Stimulated activated CD8-positive, alpha-beta memory T cell treated with anti-CD3 and anti-CD28 coated beads, Interleukin-2, amount 100 ng/mL, for 48 hours (primary cell): ENCODE measurements around the gene TMEM91.
"Not testable (repeated sequence)": the region's sequence is repeated elsewhere in the genome, so short reads cannot be mapped to it uniquely, and the experiment has no call there.

Source experiments
- DNase-seq, 2 donors: peaks; one replicate each; pipeline ENCODE4 v3.0.0-alpha.2; 2020; ENCODE audit warnings: low read depth in 2 of 2

TMEM91 gene

DNA sequence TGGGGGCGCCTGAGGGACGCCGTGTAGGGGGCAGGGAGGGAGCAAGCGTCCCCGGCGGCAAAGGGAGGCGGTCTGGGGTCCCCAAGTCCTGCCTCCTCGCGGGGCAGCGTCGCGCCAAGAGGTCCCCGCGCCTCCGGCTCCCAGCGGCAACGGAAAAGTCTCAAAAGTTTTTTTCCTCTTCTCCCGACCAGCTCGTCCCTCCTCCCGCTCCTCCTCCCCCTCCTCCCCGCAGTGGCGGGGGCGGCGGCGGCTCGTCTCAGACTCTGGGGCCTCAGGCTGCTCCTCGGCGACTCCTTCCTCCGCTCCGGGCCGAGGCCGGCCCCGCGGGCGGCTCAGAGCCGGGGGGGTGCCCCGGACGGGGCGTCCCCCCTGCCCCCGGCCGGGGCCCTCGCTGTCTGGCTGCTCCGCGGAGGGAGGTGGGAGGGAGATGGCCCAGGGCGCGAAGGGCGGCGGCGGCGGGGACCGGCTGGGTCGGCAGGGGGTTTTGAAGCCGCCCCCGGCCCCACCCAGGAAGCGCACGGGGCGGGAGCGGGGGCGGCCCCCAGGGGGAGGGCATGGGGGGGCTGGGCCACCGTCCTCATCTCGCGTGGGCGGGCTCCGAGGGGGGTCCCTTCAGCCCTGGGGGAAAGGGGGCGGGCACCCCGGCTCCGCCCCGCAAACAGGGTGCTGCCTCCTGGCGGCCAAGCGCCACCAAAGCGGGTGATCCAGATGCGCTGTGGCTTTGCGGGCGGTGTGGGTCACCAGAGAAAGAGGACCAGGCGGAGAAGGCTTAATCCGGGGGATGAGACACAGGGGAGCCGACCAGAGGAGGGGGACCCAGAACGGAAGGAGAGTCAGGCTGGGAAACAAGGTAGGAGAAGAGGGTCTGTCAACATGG lies 22.6 kb upstream of the TMEM91 start, which contains the start of gene TGFB1:
TSS of gene TGFB1 (minus strand) at position 457 of the 877 bp plus-strand sequence. CDS start 878 bp downstream, outside the sequence.
- peak; percentile 82 to 89 for DNase-seq

DNA sequence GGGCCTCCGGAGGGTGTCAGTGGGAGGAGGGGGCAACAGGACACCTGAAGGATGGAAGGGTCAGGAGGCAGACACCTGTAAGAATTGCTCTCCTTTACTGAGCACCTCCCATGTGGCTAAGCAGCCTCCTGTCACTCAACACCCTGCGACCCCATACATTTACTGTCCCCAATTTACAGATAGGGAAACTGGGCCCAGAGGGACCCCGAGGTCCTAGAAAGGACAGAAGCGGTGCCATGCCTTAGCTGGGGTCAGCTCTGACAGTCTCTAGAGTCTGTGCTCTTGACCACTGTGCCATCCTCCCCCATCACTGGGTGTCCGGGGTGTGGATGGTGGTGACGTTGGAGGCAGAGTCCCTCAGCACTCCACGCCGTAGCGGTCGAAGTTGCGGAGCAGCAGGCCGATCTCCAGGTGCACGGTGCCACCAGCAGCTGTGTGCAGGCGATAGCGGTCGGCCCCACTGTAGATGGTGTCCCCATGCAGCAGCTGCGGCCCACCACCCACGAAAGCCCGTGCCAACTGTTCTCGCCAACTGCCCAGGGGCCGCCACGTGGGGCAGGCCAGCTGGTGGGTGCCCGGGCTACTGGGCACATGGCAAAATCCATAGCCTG lies 21.9 kb upstream of the TMEM91 start:
- DNase-seq = no peak

DNA sequence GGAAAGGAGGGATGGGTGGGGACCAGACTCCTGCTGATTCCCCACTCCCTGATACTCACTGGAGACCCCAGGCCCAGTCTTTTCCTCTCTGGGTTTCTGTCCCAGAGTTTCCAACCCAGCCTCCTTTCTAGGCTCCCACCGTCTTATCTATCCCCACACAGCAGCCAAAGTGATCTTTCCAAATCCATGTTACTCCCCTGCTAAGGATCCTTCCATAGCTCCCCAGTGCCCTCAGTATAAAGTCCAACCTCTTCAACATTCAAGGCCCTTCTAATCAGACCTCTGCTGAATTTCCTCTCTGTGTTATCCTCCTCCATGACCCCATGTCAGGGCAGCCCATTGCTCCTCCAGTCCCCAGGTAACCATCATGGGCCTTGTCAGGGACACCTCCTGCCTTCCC lies 21.3 kb upstream of the TMEM91 start:
- DNase-seq = no peak

DNA sequence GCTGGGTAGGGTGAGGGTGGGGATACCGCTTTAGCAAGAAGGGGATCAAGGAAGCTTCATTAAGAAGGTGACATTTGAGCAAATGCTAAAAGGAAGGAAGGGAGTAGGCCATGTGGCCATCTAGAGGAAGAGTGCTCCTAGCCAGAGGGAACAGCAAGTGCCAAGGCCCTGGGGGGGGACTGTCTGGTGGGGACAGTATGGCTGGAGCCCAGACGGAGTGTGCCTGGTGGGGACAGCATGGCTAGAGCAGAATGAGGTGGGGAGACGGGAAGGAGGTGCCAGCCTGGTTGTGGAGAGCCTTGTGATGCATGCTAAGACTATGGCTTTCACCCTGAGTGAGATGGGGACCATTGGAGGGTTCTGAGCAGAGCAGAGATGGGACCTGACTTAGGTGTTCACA lies 20.5 kb upstream of the TMEM91 start:
- no peak for DNase-seq

DNA sequence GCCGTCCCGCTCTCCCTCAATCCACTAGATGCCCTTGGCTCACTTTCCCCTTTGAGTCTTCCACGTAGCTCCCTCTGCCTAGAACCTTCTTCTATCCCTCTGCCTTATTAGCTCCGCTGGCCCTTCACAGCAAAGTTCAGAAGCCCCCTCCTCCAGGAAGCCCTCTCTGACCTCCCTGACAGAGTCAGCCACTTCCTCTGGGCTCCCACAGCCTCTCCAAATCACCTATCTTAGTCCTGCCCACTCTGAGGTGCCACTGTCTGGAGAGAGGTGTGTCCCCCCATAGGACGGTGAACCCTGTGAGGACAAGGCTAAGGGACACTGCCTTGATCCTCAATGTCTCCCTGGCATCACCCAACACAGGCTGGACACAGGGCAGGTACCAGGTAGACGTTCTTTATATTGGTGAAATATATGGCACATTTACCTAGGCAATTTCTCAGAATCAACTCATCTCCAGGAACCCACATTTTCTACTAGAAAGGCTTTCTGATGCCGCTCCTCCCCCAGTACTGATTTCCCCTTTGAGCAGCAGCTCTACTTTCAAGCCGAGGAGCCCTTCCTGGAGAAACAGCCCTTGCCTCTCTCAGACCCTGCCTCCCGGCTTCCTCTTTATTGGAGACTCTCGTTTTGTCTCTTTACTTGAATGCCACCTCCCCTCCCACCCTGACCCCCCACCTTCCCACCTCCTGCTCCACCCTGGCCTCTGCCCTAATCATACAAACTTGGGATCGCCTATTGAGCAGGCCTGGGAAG lies 19.2 kb upstream of the TMEM91 start:
- DNase-seq = no peak

DNA sequence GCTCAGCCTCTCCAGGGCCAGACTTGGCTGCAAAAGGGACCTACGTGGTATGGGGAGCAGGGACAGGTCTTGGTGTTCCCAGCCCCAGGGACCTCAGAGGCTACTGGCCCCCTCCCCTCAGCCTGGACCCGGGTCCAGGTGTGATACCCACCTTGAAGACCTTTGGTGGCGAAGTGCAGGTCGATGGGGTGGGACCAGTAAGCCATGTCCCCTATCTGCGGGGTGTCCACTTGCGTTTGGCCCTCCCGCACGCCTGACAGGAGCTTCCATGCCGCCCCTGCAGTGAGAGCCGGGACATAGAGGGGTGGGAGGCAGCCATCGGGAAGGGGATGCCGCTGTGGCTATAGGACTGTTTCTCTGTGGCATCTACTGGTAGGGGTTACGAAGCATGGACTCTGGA lies 18.6 kb upstream of the TMEM91 start:
- no peak for DNase-seq

DNA sequence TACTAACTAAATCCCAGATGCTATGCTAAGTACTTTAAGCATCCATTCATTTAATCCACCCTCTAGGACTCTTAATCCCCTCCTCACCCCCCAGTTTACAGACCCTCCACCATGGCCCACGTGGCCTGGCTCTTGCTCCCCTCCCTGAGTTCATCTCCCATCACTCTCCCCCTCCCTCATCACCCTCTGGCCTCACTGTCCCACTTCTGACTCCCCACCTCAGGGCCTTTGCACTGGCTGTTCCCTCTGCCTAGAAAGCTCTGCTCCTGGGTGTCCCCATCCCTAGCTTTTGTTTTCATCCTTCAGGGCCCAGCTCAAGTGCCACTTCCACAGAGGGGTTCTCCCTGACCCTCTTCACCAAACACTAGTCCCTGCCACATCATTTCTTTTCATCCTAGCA lies 16.6 kb upstream of the TMEM91 start:
- DNase-seq = no peak

DNA sequence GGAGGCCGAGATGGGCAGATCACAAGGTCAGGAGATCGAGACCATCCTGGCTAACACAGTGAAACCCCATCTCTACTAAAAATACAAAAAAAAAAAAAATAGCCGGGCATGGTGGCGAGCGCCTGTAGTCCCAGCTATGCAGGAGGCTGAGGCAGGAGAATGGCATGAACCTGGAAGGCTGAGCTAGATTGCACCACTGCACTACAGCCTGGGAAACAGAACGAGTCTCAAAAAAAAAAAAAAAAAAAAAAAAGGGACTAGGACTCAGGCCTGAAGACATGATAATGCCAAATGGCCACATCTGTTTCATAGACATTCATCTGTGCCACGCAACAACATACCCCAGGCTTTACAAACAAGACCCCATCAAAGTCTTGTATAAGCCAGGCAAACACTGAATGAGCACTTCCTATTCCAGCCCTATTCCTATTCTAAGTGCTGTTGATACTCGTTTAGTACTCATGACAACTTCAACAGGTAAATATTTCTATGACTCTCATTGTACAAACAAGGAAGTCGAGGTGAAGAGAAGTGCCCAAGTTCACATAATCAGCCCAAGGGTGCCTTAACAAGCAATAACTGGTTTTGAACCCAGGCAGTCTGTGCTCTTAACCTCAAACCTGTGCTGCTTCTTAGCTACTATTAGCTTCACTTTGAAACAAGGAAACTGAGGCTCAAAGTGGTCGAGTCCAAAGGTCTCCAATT lies 14.0 kb upstream of the TMEM91 start:
- no peak for DNase-seq

DNA sequence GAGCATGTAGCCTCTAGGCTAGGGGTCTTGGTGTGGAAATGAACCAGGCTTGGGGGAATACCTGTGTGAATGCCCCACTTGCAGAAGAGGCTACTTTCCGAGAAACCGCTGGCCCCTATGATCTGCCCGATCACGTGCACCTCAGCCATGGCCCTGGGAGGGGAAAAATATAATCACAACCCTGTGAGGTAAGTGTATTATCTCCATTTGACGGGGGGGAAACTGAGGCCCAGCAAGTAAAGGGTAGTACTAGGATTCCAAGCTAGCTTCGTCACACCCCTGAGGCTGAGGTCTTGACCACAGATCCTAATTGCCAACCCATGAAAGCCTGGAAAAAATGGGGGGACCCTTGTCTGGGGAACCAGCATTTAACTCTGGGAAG lies 13.0 kb upstream of the TMEM91 start:
- no peak for DNase-seq

DNA sequence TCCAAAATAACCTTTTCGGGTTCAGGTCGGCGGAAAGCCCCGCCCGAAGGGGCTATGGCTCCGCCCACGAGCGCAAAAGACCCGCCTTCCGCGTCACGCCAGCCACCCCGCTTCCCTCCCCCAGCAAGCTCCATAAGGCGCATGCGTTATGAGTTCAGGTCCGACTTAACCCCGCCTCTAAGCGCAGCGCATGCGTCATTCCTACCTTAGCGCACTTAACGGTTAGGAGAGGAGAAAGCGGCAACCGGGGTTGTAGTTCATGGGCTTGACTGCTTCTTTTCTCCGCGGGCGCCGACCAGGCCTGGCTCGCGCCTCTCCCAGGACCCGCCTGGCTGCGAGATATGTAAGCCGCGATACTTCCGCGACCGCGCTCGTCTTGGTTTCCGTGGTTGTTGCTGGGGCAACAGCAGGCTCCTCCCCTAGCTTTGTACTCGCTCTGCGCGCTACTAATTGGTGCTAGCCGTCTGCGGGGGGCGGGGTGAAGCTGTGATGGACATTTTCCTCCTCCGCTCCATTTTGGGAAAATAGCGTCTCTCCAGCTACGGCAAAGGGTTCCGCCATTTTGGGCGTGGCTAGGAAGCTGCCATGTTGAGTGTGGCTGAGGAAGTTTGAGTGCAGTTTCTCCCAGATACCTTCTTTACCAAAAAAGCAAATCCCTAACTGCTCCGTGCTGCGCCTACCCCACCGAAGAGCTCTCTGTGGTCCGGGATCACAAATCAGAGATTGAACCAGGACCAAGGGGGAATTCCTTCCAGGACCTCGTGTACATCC lies 12.4 kb upstream of the TMEM91 start, which contains the start of gene B9D2:
TSS of gene B9D2 (minus strand) at position 397 of the 771 bp plus-strand sequence. CDS start 630 bp downstream, outside the sequence.
- DNase-seq = peak; percentile 92 to 96

DNA sequence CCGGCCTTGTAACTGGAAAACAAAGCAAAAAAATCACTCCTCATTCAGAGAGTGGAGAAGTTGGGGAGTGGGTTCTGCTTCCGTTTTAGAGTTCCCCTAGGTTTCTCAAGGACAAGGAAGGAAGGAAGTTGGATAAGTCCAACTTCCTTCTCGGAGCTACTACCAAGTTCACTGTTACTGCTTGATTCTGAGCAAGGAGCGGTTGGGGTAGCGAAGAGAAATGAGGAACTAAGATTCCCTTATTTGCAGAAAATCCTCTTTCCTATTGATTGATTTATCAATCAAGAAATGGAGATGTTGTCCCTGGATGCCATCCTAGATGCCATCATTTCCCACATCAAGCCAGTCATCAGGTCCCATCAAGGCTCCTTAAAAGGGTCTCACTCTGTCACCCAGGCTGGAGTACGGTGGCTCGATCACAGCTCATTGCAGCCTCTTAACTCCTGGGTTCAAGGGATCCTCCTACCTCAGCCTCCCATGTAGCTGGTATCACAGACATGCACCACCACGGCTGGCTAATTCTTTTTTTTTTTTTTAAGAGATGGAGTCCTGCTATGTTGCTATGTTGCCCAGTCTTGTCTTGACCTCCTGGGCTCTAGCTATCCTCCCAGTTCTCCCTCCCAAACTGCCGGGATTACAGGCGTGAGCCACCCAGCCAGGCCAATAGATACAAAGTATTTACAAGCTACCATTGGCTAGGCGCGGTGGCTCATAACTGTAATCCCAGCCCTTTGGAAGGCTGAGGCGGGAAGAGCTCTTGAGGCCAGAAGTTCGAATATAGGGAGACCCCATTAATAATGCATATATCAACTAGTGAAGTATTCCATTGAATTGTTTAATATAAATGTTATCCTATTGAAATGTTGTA lies 11.6 kb upstream of the TMEM91 start:
- no peak for DNase-seq

DNA sequence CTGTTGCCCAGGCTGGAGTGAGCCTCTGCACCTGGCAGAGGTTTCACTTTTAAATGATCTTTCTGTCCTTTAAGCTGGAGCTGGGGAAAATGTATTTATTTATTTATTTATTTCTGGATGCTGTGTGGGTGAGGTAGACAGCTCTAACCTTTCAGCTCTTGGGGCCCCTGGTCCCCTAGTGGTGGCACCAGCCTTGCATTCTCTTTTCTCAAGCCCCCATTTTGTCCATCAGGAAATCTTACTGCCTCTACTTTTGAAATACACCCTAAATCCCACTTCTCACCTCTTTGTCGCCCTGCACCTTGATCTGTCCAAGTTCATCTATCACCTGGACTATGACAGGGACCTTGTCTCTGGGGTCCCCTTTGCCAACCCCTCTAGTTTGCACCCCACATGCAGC lies 10.2 kb upstream of the TMEM91 start:
- no peak for DNase-seq

DNA sequence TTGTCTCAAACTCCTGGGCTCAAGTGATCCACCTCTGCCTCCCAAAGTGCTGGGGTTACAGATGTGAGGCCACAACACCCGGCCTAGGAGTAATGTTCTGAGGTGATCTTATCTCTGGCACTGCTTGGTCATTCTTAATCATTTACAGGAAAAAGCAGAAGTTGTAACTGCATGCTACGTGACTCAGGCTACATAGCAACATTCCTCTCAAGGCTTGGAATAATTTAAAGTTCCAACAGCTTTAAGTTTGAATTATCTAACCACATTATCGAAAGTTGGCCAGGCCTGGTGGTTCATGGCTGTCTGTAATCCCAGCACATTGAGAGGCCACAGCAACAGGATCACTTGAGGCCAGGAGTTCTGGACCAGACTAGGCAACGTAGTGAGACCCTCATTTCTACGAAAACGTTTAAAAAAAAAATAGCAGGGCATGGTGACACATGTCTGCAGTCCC lies 8.5 kb upstream of the TMEM91 start:
- DNase-seq = no peak

DNA sequence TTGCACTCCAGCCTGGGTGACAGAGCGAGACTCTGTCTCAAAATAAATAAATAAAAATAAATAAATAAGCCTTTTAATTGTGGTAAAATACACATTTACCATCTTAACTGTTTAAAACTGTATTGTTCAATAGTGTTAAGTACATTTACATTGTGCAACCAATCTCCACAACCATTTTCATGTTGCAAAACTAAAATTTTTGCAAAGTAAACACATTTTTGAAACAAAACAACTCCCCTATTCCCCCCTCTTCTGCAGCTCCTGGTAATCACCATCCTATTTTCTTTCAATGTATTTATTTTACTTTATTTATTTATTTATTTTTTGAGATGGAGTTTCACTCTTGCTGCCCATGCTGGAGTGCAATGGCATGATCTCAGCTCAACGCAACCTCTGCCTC lies 6.6 kb upstream of the TMEM91 start:
- DNase-seq = no peak

DNA sequence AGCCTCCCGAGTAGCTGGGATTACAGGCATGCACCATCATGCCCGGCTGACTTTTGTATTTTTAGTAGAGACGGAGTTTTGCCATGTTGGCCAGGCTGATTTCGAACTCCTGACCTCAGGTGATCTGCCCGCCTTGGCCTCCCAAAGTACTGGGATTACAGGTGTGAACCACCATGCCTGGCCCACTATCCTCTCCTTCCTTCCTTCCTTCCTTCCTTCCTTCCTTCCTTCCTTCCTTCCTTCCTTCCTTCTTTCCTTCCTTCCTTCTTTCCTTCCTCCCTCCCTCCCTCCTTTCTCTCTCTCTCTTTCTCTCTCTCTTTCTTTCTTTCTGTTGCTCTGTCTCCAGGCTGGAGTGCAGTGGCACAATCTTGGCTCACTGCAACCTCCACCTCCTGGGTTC lies 5.2 kb upstream of the TMEM91 start:
- DNase-seq = not testable (repeated sequence)

DNA sequence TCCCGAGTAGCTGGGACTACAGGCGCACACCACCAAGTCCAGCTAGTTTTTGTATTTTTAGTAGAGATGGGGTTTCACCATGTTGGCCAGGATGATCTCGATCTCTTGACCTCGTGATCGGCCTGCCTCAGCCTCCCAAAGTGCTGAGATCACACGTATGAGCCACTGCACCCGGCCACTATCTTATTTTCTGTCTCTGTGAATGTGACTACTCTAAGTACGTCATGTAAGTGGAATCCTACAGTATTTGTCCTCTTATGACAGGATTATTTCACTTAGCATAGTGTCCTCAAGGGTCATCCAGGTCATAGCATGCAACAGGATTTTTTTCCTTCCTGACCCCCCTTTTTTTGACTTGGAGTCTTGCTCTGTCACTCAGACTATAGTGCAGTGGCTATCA lies 4.8 kb upstream of the TMEM91 start:
- no peak for DNase-seq

DNA sequence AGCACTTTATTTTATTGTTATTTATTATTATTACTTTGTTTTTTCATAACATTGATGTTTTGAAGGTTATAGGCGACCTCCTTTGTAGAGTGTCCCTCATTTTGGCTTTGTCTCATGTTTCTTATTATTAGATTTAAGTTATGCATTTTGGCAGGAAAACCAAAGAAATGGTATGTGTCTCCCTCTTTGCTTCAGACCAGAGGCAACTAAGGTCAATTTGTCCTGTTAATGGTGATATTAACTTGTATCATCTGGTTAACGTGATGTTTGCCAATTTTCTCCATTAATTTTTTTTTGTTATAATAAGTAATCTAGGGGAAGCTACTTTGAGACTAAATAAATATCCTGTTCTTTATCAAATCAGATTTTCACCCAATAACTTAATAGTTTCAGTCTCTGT lies 3.8 kb upstream of the TMEM91 start:
- no peak for DNase-seq

DNA sequence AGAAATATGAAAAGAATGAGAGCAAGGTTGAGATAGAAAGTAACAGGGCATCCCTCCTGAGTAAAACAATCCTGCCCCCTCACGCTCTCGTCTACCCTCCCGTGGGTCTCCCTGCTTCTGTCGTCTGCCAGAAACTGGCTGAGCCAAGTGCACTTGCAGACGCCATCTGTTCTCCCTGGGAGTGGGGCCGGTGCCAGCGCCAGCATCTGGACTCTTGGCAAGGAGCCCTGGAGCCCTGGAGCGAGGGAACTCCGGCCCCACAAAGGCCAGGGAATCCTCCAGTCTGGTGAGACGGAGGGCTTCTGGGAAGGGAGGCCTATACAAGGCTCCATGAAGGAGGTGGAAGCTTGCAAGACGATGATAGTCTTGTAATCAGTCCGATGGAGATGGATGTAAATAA lies 2.3 kb upstream of the TMEM91 start:
- DNase-seq = no peak

DNA sequence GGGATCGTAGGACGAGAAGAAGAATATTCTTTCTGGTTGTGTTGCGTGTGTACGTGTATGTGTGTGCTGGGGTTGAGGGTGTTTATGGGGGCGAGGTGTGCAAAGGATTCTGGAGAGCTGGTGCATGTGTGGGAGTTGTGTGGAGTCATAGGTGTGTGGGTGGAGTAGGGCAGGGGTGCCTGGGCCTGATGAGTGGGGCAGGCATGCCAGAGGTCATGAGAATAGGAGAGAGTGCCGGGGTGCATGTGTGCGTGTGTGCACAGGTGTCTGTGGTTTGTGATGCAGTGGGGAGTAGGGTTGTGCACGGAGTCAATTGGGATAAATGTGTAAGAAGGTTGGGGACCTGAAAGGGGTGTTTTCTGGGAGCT lies 649 bp downstream of the TMEM91 start:
- DNase-seq = no peak
